ENCODE results near the gene PLEKHM3.

DNA sequence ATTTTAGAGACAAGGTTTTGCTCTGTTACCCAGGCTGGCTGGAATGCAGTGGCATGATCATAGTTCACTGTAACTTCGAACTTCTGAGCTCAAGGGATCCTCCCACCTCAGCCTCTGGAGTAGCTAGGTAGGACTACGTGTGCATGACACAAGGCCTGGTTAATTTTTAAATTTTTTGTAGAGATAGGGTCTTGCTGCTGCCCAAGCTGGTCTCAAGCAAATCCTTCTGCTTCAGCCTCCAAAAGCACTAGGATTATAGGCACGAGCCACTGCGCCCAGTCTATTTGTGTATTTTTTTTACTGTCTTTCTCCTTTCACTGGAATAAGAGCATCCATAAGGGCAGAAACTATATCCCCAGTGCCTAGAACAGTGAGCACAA lies 89.3 kb downstream of the PLEKHM3 start:
- TF ChIP-seq YY1 (IDR thresholded peaks at IDR 0.05; ENCODE audit: insufficient read depth, insufficient read length) (no peak), ZNF274 (IDR thresholded peaks at IDR 0.05; ENCODE audit: low read depth, low read length) (no peak)
